Adrenal gland (tissue), 5 donors: Measurements from ENCODE around the gene DYNLRB2.

Source experiments
- POLR2A ChIP-seq, 2 donors: fragments of 450-650 bp; IDR thresholded peaks; one replicate each; pipeline ENCODE4 v1.6.1; 2017; ENCODE audit warnings: antibody characterized with exemption in 2 of 2, mild to moderate bottlenecking in 2 of 2, moderate library complexity in 1 of 2
- TF ChIP-seq, protein P1 (sequence below), 6 experiments: fragments of 450-650 bp in 4 of 6; fragments of 200-600 bp in 2 of 6; sonication (generic) in 1 of 6; IDR thresholded peaks; 1 replicate in 5 of 6; 2 replicates in 1 of 6; pipeline versions ENCODE4 v1.5.1 to v1.8.0; 2016 to 2021; ENCODE audit warnings: antibody characterized with exemption in 6 of 6, mild to moderate bottlenecking in 2 of 6, moderate library complexity in 1 of 6
- donor health status: DM: no; HTN: no; CAD: no.

GRCh38 chr16:80515374-80515773 lies 25.4 kb upstream of the DYNLRB2 start:
- TF ChIP-seq, protein P1, sequence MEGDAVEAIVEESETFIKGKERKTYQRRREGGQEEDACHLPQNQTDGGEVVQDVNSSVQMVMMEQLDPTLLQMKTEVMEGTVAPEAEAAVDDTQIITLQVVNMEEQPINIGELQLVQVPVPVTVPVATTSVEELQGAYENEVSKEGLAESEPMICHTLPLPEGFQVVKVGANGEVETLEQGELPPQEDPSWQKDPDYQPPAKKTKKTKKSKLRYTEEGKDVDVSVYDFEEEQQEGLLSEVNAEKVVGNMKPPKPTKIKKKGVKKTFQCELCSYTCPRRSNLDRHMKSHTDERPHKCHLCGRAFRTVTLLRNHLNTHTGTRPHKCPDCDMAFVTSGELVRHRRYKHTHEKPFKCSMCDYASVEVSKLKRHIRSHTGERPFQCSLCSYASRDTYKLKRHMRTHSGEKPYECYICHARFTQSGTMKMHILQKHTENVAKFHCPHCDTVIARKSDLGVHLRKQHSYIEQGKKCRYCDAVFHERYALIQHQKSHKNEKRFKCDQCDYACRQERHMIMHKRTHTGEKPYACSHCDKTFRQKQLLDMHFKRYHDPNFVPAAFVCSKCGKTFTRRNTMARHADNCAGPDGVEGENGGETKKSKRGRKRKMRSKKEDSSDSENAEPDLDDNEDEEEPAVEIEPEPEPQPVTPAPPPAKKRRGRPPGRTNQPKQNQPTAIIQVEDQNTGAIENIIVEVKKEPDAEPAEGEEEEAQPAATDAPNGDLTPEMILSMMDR (IDR thresholded peaks at IDR 0.05), result no peak
- no peak for TF ChIP-seq POLR2A (IDR thresholded peaks at IDR 0.05)
